ENCODE data around the gene ATG10. TPM values are rescaled to one million over a fixed set of nuclear protein-coding genes. Genes with fewer than 3 reads are reported as not detected.

Gene ATG10
- total RNA-seq, 4 donors from 2014 or later = 8.5 to 15.2 (median 11.6) TPM

- intact Hi-C loops (cut with DNase I) = loop anchor here (10.0 kb wide), 1 partner anchor 798 kb away; no protein-coding TSS in a partner anchor
- no peaks in the 10 kb centered on the region for H3K36me3 ChIP-seq
- WGBS, 2 donors = 78 to 80% methylated on average over 5 of the region's 5 CpGs
Measured at GRCh38 chr5:82222597-82223574, 251.1 kb downstream of the ATG10 start.

GRCh38 chr5:82225525-82226172, 253.8 kb downstream of the ATG10 start:
- TF ChIP-seq POLR2A (IDR thresholded peaks at IDR 0.05) (no peak), CTCF (IDR thresholded peaks at IDR 0.05) (peak; percentile 50 to 90 (median 74))
- Histone ChIP-seq H3K27me3 (no peaks in the 10 kb centered on the region), H3K4me1 (no peaks in the 10 kb centered on the region), H3K4me3 (replicated peaks in 1 of 3) (no peak overlapping the region), H3K9me3 (no peaks in the 10 kb centered on the region), H3K27ac (no peak overlapping the region), H3K36me3 (no peaks in the 10 kb centered on the region)
- DNase-seq = peak; percentile 59 to 66
- intact Hi-C loops (cut with DNase I) = loop anchor here (10.0 kb wide), 1 partner anchor 801 kb away; no protein-coding TSS in a partner anchor
- 25 to 26% methylated on average over 7 of the region's 7 CpGs for WGBS, 2 donors

More at GRCh38 chr5:82222597-82223574, 251.1 kb downstream of the ATG10 start:
- no peaks in the 10 kb centered on the region for H3K27me3 ChIP-seq
- no peak overlapping the region for H3K4me3 ChIP-seq (replicated peaks in 1 of 3)
- no peaks in the 10 kb centered on the region for H3K9me3 ChIP-seq
- TF ChIP-seq CTCF (IDR thresholded peaks at IDR 0.05) = no peak
- no peak for DNase-seq
- no peak overlapping the region for H3K27ac ChIP-seq
- no peaks in the 10 kb centered on the region for H3K4me1 ChIP-seq

GRCh38 chr5:82234885-82235284, 263.1 kb downstream of the ATG10 start:
- no peaks in the 10 kb centered on the region for H3K9me3 ChIP-seq
- no peaks in the 10 kb centered on the region for H3K27me3 ChIP-seq
- H3K27ac ChIP-seq = no peak overlapping the region
- no peak overlapping the region for H3K4me3 ChIP-seq (replicated peaks in 1 of 3)
- no peaks in the 10 kb centered on the region for H3K36me3 ChIP-seq
- TF ChIP-seq POLR2A (IDR thresholded peaks at IDR 0.05) (no peak), CTCF (IDR thresholded peaks at IDR 0.05) (no peak)
- 75 to 83% methylated on average over 5 of the region's 5 CpGs for WGBS, 2 donors
- DNase-seq = no peak
- intact Hi-C loops (cut with DNase I) = no loop called here
- no peaks in the 10 kb centered on the region for H3K4me1 ChIP-seq

GRCh38 chr5:82244151-82244550, 272.3 kb downstream of the ATG10 start:
- WGBS, 2 donors = 92 to 100% methylated on average over 2 of the region's 2 CpGs
- no peaks in the 10 kb centered on the region for H3K27me3 ChIP-seq
- no peaks in the 10 kb centered on the region for H3K9me3 ChIP-seq
- intact Hi-C loops (cut with DNase I) = no loop called here
- no peaks in the 10 kb centered on the region for H3K4me1 ChIP-seq
- no peak for DNase-seq
- TF ChIP-seq POLR2A (IDR thresholded peaks at IDR 0.05) (no peak), CTCF (IDR thresholded peaks at IDR 0.05) (no peak)
- H3K36me3 ChIP-seq = no peaks in the 10 kb centered on the region
- H3K4me3 ChIP-seq (replicated peaks in 1 of 3) = no peak overlapping the region
- H3K27ac ChIP-seq = no peak overlapping the region

Measured in thyroid gland (tissue), 4 donors.